Caki2 (cell line): ENCODE measurements around the gene CCDC144A. TPM values are rescaled to one million over a fixed set of nuclear protein-coding genes. Genes with fewer than 3 reads are reported as not detected.
A peak's percentile ranks its signal among the peaks of the same experiment; 100 is the strongest.
"Not testable (repeated sequence)": the region's sequence is repeated elsewhere in the genome, so short reads cannot be mapped to it uniquely, and the experiment has no call there.

ENCODE experiments used
- DNase-seq: peaks from one replicate; pipeline ENCODE4 v3.0.0-alpha.2; 2015; ENCODE audit warnings: low read depth
- in situ Hi-C: cut with HindIII; loops from 2 replicates; pipeline ENCODE4 v1.10.0; 2016; ENCODE audit warnings: low sequenced_read_pairs, low pct_unique_long_range_greater_than_20kb, mixed read lengths
- total RNA-seq: library from RNA; depleted of rRNA; stranded (reverse); fragments of >200 nt; shearing (Covaris generic); gene quantifications from 2 replicates; pipeline ENCODE4 v1.2.3, GENCODE V29; 2014; ENCODE audit warnings: low replicate concordance; rRNA removed

Gene CCDC144A, protein sequence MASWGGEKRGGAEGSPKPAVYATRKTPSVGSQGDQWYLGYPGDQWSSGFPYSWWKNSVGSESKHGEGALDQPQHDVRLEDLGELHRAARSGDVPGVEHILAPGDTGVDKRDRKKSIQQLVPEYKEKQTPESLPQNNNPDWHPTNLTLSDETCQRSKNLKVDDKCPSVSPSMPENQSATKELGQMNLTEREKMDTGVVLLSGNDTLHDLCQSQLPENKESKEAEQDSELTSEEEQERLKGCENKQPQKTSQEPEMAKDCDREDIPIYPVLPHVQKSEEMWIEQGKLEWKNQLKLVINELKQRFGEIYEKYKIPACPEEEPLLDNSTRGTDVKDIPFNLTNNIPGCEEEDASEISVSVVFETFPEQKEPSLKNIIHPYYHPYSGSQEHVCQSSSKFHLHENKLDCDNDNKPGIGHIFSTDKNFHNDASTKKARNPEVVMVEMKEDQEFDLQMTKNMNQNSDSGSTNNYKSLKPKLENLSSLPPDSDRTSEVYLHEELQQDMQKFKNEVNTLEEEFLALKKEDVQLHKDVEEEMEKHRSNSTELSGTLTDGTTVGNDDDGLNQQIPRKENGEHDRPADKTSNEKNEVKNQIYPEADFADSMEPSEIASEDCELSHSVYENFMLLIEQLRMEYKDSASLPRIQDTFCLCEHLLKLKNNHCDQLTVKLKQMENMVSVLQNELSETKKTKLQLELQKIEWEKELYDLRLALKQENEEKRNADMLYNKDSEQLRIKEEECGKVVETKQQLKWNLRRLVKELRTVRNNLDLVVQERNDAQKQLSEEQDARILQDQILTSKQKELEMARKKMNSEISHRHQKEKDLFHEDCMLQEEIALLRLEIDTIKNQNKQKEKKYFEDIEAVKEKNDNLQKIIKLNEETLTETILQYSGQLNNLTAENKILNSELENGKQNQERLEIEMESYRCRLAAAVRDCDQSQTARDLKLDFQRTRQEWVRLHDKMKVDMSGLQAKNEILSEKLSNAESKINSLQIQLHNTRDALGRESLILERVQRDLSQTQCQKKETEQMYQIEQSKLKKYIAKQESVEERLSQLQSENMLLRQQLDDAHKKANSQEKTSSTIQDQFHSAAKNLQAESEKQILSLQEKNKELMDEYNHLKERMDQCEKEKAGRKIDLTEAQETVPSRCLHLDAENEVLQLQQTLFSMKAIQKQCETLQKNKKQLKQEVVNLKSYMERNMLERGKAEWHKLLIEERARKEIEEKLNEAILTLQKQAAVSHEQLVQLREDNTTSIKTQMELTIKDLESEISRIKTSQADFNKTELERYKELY (N-terminal part only)
- total RNA-seq = 0.23 TPM in 1 of 2 replicates, not detected in the other

DNA sequence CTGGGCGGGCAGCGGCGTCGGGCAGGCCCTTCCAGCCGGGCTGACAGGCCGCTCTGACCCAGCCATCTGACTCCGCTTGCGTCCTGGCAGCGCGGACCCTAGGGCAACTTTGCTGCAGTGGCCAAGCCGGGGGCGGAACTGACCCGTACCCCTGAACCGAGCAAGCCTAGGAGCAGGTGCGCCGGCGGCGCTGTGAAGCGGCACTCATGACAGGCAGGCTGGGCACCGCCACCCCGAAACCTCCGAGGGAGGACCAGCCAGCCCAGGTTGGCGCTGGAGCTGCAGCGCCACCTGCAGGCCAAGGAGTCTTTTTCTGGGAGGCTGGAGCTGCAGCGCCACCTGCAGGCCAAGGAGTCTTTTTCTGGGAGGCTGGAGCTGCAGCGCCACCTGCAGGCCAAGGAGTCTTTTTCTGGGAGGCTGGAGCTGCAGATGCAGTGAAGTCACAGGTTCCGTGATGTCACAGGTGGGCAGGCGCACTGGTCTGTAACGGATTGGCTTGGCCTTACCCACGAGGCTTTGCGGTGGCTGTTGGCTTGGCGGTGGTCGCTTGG is at the start of gene CCDC144A:
Gene CCDC144A (plus strand): TSS at position 511 of the 551 bp plus-strand sequence. CDS start 160 bp downstream, outside the sequence.
- DNase-seq, in situ Hi-C loops: not testable (repeated sequence)

DNA sequence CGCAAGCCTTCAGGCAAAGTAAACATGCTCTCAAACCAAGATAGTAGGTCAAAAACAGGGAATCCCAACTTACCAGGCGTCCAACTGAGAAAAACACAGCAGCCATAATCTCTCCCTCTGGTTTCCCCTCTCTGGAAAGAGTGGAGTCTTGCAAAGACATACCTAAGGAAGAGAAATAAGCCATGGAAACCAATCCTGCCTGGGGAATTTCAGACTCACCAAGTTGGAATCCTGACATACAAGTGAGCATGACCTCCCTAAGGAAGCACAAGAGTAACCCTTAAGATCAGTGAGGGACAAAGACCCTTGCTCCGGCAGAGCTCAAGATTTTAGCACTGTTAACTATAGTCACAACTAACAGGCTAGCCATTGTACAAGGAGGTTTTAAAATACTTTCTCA is 40.5 kb upstream of the CCDC144A start:
- no peak for DNase-seq
- in situ Hi-C loops = no loop called here

DNA sequence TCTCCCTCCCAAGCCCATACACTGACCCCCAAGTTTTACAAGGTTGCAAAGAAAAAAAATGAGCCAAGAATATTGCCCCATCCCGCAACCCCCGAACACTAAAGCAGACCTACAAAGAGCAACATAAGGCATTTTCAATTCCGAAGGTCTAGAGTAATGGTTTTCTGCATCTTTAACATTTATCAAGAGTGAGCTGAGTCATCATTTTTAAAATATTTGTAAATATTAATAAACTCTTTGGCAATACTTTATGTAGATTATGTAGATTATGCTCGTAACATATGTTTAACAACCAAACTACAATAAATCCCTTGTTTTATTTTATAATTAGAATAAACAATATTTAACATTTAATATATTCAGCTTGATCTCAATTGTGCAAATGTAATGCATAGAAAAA is 37.8 kb upstream of the CCDC144A start:
- in situ Hi-C loops = no loop called here
- no peak for DNase-seq

DNA sequence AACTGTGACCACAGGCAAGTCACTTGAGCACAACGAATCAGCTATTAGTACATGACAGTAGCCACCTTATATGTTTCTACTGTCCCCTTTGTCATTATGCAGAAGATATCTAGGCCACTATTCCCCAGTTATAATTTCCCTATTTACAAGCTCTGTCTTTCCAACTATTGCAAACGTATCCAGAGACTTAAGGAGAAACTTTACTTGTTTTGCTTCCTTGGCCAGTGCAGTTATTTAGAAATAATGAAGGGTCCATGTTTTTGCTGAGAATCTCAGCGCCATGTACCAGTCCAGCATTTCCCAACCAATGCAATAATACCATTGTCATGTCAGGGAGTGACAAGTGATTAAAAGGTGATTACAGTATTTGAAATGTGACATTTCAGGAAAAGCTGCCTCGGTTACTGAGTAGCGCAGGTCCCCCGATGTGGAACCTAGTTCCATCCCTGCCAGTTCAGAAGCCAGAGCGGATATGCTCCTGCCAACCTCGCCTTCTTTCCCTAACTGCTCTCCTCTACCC is 37.1 kb upstream of the CCDC144A start:
- DNase-seq = no peak
- in situ Hi-C loops = no loop called here

DNA sequence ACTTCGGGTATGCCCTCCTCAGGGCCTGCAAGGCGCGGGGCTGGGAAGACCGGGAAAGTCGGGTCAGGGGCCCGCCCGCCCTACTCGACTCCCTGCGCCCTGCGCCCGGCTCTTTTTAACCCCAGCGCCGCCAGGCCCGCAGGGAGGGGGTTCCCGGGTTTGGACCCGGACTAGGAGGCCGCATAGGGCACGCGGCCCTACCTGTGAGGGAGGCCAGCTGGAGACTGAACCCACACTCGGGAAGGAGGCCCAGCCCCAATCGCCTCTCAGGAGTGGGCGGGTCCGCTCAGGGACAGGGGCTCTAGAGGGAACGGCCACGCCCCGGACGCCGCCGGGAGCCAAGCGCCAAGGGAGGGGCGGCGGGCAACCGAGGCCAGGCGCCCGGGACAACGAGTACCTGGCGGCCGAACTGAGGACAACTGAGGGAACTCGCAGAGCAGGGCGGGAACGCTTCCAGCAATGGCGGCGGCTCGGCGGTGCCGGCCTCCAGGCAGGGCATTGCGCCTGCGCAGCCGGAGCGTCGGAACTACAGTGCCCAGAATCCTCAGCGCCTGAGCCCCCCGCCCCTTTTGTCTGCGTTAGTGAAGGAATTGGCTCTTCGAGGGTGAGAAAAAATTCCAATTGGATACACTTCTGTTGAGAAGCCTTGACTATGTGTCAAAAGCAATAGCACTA is 36.5 kb upstream of the CCDC144A start, which contains the start of gene ZNF624:
Gene ZNF624 (minus strand): TSS at position 484 of the 675 bp plus-strand sequence.
- DNase-seq = peak; percentile 94
- in situ Hi-C loops = no loop called here

DNA sequence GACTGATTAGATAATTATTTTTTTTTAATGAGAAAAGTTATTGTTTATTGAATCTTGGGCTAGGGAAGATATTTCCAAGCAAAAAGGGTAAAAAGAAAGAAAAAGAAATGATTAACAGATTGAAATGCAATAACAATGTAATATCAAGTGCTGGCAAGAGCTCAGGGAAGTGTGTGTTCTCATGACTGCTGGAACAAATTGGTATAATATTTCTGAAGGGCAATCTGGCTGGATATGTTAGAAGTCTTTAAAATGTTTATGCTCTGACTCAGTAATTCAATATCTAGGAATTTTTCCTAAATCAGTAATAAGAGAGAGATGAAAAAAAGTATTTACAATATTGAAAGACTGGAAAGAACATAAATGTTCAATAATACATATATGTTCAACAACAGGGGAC is 28.8 kb upstream of the CCDC144A start:
- DNase-seq = no peak
- in situ Hi-C loops = no loop called here

DNA sequence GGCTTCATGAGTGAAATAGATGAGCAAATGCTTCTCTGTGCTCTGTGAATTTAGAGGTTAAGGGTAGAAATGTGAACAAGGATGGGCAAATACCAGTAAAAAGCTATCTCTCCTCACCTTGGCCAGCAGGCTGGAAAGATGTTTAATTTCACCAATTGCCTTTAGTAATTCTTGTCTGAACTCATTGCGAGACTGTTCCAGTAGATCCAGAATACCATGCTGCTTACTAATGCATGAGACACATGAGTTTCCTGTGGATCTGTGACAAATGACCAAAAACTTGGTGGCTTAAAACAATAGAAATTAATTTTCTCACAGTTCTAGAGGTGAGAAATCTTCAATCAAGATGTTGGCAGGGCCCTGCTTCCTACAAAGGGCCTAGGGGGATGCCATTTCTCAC is 27.1 kb upstream of the CCDC144A start:
- in situ Hi-C loops = no loop called here
- DNase-seq = no peak

DNA sequence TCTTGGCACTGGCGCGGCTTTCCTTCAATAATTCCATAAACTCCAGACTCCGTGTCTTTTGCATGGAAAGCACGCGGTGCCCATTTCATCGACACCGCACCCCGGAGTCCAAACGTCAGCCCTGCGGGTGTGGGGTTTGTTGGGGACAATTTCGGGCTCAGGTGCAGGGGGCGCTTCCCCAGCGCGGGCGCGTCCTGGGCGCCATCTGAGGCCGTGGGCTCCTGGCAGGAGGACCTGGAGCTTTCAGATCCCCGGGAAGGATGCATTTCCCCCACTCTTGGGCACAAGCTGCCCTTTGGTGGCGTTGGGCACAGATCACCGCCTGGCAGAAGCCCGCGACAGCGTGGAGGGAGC is 23.5 kb upstream of the CCDC144A start:
- in situ Hi-C loops, DNase-seq: not testable (repeated sequence)

DNA sequence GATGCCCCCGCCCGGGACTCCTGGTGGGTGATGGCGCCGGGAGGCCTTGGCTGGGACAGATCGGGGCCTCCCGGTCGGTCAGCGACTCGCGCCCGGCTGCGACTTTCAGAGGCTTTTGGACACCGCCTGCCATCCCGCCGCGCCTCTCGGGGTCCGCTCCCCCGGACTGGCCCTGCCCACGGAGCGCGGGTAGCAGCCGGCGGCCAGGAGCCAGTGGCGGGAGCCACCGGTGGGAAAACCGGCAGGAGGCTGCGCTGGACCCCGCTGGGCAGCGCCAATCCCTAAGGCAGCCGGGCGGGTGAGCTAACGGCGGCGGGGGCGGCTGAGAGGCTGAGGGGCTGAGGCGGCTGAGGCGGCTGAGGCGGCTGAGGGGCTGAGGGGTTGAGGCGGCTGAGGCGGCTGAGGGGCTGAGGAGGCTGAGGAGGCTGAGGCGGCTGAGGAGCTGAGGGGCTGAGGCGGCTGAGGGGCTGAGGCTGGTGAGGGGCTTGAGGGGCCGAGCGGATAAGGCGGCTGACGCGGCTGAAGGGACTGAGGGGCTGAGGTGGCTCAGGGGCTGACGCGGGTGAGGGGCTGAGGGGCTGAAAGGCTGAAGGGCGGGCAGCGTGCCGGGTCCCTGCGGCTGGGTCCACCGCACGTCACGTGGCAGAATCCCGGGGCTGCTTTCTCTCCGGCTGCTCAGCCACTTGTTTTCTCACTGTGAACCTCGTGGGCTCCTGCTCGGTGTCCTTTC is 23.0 kb upstream of the CCDC144A start:
- in situ Hi-C loops, DNase-seq: not testable (repeated sequence)

DNA sequence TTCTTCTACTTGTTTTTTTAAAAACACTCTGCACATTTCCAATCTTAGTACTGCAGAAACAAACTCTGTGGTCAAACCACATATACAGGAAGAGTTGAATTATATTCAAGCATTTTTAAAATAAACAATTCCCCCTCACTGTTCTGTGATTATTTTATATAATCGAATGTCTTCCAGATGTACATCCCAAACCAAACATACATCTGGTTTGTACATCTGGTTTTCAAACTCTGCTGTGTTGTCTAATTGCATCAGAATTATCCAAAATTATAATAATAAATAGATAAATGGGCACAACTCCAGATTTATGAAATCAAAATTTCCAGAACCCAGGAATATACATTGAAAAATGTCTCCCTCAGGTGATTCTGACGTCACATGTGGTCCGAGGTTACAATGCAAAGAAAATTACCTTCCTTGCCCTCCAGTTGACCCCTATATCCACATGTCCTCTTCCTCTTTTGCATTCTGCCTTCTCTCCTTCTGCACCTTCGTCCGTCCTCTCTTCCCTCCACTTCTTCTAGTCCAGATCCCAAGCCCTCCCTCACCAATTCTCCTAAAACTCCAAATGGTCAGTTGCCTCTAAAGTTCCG is 13.3 kb upstream of the CCDC144A start:
- in situ Hi-C loops = no loop called here
- no peak for DNase-seq

DNA sequence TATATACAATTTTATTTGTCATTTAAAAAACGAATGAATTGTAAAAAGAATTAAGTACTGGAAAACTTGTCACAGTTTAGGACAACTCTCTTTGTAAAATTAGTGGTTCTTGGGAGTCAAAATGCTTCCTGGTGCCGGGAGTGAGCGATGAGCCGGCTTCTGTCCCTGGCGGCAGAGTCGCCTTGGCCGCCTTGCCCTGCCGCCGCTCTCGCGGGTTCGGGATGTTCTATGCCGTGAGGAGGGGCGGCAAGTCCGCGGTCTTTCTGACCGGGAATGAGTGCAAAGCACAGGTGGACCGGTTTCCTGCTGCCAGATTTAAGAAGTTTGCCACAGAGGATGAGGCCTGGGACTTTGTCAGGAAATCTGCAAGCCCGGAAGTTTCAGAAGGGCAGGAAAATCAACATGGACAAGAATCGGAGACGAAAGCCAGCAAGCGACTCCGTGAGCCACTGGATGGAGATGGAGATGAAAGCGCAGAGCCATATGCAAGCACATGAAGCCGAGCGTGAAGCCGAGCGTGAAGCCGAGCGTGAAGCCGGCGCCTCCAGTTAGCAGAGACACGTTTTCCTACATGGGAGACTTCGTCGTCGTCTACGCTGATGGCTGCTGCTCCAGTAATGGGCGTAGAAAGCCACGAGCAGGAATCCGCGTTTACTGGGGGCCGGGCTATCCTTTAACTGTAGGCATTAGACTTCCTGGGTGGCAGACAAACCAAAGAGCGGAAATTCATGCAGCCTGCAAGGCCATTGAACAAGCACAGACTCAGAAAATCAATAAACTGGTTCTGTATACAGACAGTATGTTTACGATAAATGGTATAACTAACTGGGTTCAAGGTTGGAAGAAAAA is 6.5 kb upstream of the CCDC144A start:
- in situ Hi-C loops = not testable (repeated sequence)

DNA sequence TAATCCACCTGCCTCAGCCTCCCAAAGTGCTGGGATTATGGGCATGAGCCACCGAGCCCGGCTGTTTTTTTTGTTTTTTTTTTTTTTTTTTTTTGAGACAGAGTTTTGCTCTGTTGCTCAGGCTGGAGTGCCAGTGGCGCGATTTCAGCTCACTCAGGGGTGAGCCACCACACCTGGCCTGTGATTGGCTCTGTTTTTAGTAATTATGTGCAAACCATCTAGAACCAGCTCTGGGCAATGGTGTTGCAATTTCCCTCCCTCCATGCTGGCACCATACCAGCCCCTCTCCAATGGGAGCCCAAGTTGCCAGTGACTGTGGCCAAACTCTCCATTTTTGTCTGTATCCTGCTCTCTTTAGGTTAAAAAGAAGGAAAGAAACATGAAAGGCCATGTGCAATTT is 4.0 kb upstream of the CCDC144A start:
- in situ Hi-C loops, DNase-seq: not testable (repeated sequence)

More for the DNA sequence above, 6.5 kb upstream of the CCDC144A start:
- not testable (repeated sequence) for DNase-seq

DNA sequence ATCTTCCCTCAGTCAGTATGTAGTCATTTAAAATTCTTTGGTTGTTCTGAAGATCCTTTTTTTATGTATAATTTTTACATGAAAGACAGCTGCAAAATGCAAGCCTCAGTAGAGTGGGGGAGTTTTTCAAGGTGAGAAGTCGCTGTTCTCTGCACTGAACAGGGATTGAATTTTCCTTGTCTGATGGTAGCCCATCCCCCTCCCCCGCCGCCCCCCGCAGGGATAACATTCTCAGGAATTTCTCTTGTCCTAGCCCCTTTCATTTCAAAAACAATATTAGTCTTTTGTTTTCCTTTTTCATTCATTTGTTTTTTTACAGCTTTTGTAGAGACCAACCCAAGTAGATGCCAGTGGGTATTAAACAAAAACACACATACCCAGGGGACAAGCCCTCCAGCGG is 2.9 kb upstream of the CCDC144A start:
- DNase-seq, in situ Hi-C loops: not testable (repeated sequence)

DNA sequence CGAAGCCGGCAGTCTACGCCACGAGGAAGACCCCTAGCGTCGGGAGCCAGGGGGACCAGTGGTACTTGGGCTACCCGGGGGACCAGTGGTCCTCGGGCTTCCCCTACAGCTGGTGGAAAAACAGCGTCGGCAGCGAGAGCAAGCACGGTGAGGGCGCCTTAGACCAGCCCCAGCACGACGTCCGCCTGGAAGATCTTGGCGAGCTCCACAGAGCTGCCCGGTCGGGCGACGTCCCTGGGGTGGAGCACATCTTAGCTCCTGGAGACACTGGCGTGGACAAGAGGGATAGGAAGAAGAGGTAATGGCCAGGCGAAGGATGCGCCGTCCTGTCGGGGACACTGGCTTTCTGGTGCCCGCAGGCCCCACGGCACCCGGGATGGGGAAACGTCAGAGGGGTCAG is 406 bp downstream of the CCDC144A start:
- DNase-seq, in situ Hi-C loops: not testable (repeated sequence)

DNA sequence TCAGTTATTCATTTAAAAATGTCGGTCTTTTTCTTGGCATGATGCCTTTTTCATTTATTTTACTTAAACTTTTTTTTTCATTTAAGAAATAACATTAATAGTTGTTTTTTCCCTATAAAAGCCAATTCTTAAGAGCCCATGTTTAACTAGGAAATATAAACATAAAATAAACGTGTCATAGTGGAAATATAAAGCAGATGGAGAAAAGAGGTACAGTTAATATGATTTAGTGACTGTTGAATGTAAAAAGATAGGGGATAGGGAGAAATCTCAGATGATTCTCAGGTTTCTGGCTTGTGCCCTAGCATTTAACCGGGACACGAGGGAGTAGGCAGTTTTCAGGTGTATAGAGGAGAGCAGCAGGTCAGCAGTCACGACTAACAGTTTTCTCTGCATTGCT is 7.6 kb downstream of the CCDC144A start:
- in situ Hi-C loops, DNase-seq: not testable (repeated sequence)
